ENCODE results near the gene PSAPL1.
"Not testable (repeated sequence)": the region's sequence is repeated elsewhere in the genome, so short reads cannot be mapped to it uniquely, and the experiment has no call there.

Gene PSAPL1

GRCh38 chr4:7457201-7458065 is 22.7 kb upstream of the PSAPL1 start:
- no peak for DNase-seq

- DNase-seq, result not testable (repeated sequence)
Measured at GRCh38 chr4:7452802-7453201, 18.1 kb upstream of the PSAPL1 start.

GRCh38 chr4:7451800-7452199 is 17.1 kb upstream of the PSAPL1 start:
- no peak for DNase-seq

- DNase-seq, result no peak
Measured at GRCh38 chr4:7451434-7451789, 16.7 kb upstream of the PSAPL1 start.

- DNase-seq, result no peak
Measured at GRCh38 chr4:7450775-7451433, 16.2 kb upstream of the PSAPL1 start.

GRCh38 chr4:7448036-7448435 is 13.3 kb upstream of the PSAPL1 start:
- no peak for DNase-seq

- DNase-seq, result no peak
Measured at GRCh38 chr4:7447236-7447635, 12.5 kb upstream of the PSAPL1 start.

GRCh38 chr4:7444731-7445130 is 10.0 kb upstream of the PSAPL1 start:
- no peak for DNase-seq

GRCh38 chr4:7444314-7444713 is 9.6 kb upstream of the PSAPL1 start:
- no peak for DNase-seq

- no peak for DNase-seq
Measured at GRCh38 chr4:7442574-7443162, 7.9 kb upstream of the PSAPL1 start.

GRCh38 chr4:7441201-7441600 is 6.5 kb upstream of the PSAPL1 start:
- DNase-seq, result no peak

- no peak for DNase-seq
Measured at GRCh38 chr4:7439699-7440098, 5.0 kb upstream of the PSAPL1 start.

- DNase-seq, result no peak
Measured at GRCh38 chr4:7436256-7436655, 1.5 kb upstream of the PSAPL1 start.

- DNase-seq, result no peak
Measured at GRCh38 chr4:7435471-7436061, 836 bp upstream of the PSAPL1 start.

- no peak for DNase-seq
Measured at GRCh38 chr4:7434141-7434765, 477 bp downstream of the PSAPL1 start.

- DNase-seq, result no peak
Measured at GRCh38 chr4:7433376-7434140, 1.2 kb downstream of the PSAPL1 start.

GRCh38 chr4:7432531-7433375 is 2.0 kb downstream of the PSAPL1 start:
- DNase-seq, result no peak

GRCh38 chr4:7431696-7432530 is 2.8 kb downstream of the PSAPL1 start:
- DNase-seq, result no peak

- DNase-seq, result no peak
Measured at GRCh38 chr4:7430965-7431695, 3.6 kb downstream of the PSAPL1 start.

Measured in 8988T (cell line).